ENCODE results near the gene GMPR.
"Not testable (repeated sequence)": the region's sequence is repeated elsewhere in the genome, so short reads cannot be mapped to it uniquely, and the experiment has no call there.

The GMPR gene

GRCh38 chr6:16226117-16227047 is 12.0 kb upstream of the GMPR start:
- DNase-seq: not testable (repeated sequence)

- DNase-seq: no peak
Observed at GRCh38 chr6:16227048-16227562, 11.3 kb upstream of the GMPR start.

DNA sequence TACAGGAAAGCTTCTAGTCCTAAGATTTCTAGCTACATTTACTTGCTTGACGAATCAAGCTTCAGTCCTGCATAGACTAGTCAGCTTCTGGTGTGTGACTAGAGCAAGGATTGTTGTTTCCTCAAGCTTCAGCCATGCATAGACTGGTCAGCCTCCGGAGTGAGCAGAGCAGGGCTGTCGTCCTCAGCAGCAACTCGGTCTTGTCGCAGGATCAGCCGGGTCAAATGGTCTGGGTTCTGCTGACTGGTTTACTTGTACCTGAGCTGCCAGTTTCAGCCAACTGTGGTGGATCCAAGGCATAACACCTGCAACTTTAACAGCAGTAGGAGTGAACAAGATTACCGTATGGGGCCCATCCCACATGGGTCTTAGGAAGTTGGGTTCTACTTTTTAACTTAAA is 10.8 kb upstream of the GMPR start:
- DNase-seq: no peak

DNA sequence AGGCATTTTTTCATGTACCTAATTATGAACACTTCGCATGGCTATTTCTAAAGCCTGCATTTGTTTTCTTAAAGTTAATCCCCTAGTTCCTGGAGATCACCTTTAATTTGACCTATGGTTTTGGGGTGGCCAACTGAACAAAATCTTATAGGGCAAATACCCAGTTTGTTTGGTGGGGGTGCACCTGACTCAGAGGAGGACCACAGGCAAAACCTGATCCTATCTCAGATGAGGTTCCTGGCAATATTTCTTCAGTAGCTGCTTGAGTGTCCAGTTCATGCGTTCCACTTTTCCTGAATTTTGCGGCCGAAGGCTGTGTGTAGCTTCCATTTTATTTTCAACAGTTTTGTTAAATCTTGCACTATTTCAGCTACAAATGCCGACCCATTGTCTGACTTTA is 10.3 kb upstream of the GMPR start:
- DNase-seq: no peak

DNA sequence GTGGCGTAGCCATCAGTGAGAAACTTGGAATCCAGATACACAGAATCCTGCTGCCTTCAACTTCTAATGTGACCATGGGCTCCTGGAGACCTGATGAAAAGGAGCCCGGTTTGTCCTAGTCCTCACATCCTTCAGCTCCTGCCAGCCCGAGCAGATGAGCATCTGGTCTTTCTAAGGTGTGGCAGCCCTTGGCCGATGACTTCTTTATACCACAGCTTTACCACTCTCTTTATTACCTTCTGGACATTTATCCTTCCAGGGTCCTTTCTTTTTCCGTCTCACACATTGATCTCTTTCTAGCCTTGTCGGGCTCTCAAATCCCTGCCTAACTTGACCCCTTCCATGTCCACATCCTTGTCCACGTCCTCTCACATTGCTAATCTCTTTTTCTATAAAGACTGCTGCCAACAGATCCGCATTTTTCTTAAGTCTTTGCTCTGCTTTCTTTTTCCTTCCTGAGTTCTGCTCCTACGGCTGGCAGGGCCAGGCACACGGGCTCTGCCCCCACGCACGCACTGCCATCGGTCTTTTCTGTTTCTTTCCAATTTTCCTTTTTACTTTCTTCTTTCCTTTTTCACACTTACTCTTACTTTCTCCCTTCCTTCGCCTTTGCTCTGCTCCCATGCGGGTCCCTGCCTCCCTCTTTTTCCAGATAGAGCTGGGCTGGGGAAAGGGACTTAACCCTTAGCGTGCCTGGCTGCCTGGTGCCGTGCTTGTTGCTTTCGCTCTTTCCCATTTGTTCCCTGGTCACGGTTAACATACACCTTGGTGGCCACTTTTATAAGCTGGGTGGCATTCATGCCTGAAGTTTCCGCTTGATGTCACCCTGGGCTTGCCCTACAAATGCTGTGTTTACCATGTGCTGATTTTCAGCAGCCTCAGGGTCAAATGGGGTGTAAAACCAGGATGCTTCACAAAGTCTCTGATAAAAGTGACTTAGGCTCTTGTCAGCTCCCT is 9.4 kb upstream of the GMPR start:
- no peak for DNase-seq

DNA sequence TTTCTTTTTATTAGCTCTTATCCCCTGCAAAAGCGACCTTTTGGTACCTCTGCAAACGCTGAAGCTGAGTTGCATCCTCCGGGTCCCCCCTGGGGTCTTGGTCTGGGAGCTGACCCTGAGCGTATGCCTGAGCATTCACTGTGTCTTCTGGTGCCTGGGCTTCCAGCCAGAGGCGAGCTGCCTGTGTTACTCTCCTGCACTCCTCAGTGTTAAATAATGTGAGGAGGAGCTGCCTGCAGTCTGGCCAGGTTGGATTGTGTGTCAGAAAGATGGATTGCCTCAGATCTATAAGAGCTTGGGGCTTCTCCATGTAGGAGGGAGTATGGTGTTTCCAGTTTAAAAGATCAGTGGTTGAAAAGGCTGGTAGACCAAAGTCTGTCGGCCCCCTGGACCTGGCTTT is 8.7 kb upstream of the GMPR start:
- DNase-seq: no peak

GRCh38 chr6:16230953-16231352 is 7.4 kb upstream of the GMPR start:
- DNase-seq: no peak

- no peak for DNase-seq
Observed at GRCh38 chr6:16232086-16232485, 6.3 kb upstream of the GMPR start.

DNA sequence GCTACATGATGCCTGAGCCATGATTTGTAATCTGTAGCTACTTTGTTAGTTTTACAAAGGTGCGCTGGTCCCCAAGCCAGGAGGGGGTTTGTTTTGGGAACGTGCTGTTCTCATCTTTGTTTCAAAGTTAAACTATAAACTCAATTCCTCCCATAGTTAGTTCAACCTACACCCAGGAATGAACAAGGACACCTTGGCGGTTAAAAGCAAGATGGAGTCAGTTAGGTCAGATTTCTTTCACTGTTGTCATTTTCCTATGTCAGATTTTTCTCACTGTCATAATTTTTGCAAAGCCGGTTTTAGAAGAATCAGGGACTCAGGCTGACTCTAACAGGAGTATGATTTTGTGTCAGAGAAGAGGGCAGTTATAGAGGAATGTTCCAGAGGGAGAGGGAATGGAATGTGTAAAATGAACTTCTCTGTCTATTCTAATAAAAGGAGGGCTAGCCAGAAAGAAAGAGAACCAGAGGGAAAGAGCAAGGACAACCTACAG is 2.3 kb upstream of the GMPR start:
- no peak for DNase-seq

DNA sequence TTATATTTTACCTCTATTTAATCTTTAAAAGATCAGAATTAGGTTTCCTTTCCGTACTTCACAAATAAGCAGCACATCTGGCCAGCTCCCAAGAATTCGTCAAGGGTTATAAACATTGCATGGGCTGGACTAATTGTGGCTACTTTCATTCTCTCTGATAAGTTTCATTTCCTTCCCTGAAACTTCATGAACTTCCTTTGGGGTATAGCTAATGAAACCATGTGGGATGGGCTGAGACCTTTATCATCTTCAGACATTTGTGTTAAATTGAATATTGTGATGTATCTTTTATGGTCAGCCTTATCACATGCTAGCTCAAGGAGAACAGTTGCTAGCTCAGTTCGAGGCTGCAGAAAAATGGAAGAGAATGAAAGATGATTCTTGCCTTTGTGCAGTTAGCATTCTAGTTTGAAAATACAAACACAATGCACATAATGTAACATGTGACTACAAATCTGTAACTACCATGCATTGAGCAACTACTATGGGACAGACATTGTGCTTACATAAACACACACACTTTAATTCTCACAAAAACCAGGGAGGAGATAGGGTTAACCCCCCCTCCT is 1.7 kb upstream of the GMPR start:
- no peak for DNase-seq

GRCh38 chr6:16237242-16237641 is 1.1 kb upstream of the GMPR start:
- DNase-seq: no peak

DNA sequence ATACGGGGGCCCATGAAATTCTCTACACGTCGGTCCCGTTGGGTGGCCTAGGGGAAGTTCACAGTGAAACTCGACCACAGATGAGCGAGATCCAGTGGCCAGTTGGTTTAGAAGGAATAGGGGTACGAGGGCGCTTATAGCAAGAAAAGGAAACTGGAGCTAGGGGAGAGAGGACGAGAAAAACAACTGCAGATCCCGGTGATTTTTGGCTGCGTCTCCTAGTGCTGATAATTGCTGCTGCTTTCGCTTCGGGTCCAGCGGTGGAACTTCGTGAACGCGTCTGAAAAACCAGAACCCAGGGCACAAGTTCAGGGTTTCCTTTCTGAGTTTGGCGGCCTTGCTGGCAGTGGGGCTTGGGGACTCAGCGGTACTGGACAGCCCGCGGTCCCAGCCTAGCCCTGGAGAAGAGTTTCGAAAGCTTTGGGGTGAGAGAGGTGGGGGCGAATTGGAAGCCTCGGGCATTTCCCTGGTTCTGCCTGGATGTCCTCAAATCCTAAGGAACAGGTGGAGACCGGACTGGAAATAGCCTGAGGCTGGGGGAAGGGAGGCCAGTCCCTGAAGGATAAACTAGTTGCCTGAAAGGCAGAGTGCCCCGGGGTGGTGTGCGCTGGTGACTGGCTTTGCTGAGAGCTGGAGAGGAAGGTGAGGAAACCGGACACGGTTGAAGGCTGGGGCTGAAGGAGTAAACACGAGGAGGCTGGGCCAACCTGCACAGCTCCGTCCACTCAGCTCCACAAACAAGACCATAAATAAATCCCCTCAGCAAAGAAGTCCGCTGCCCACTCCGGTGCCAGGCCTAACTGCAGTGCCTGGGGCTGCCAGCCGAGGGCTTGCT is 793 bp downstream of the GMPR start:
- DNase-seq: no peak

GRCh38 chr6:16239798-16240123 is 1.4 kb downstream of the GMPR start:
- no peak for DNase-seq

- DNase-seq: no peak
Observed at GRCh38 chr6:16240589-16241320, 2.4 kb downstream of the GMPR start.

DNA sequence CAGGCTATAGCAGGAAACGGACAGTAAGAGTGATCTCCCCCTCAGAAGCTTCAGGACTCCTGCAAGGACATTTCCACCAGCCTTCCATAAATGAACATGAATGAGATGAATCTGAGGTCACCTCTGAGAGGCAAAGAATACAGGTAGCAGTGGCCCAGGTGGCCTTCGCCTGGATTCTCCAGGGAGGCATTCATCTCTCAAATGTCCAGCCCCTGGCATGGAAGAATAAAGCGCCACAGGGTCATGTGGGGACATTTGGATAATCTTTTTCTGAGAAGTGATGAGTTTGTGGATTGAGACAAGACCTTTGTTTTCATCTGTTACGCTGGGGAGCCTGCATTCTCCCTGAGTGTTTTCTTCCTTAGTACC is 2.9 kb downstream of the GMPR start:
- no peak for DNase-seq

GRCh38 chr6:16243055-16243454 is 4.7 kb downstream of the GMPR start:
- no peak for DNase-seq

DNA sequence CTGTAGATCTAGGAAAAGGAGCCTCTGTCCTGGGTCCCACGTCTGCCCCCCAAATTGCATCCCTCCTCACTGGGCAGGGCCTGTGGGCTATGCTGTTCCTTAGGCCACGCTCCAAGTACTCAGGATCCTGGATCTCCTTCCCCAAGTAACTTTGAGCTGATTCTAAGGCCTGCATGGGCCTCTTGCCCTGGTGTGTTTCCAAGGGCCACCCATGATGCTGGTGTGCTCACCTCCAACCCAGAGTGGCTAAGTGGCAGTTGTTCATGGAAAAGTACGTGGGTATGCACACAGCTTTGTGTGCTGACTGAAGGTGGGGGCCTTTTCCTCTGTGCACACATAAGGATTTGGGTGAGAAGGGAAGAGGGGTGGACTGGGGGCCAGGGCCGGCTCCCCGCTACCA is 5.3 kb downstream of the GMPR start:
- no peak for DNase-seq

- no peak for DNase-seq
Observed at GRCh38 chr6:16244446-16244845, 6.1 kb downstream of the GMPR start.

DNA sequence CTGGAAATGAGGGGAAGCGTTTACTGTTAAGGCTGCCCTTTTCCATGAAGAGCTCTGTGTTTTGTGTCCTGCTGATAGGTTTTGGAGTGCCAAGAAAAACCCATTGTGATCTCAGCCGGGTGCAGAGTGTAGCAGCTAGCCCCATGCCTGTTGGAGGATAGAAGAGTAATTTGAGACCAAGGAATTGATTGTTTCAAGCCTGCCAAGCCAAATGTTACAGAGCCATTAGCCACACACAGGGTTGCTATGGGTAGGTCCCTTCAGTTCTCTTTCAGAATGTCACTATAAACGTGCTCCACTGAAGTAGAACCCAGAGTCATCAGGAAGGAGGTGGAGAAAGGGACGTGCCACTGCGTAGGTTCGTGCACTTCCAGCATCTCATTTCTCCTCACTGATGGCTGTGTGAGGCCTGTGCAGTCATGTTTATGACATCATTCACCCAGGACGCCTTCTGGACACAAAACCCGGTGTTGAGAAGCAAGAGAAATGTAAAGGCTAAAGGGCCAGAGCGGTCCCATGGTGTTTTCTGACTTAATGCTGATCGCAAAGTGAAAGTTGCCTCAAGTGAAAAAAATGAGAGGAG is 6.6 kb downstream of the GMPR start:
- DNase-seq: no peak

GRCh38 chr6:16248271-16248853 is 10.0 kb downstream of the GMPR start:
- DNase-seq: no peak

DNA sequence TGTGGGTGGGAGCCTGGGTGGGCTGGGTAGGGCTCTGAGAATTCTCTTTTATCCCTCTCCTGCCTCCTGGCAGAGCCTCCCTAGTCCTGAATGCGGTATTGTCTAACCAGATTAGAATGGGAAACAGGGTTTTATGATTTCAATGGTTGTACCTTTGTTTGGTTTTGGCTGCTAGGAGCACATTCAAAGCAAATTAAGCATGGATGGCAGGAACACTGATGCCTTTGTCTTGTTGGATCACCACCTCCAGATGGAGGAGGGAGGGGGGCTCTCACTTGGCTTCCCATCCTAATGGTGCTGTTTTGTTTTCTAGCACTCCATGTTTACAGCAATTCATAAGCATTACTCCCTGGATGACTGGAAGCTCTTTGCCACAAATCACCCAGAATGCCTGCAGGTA is 11.6 kb downstream of the GMPR start:
- DNase-seq: no peak

Data from activated T-cell treated with anti-CD3 and anti-CD28 coated beads for 4 hours (primary cell).